ENCODE data around the gene BNIP3.

GRCh38 chr10:132003282-132003924 lies 21.7 kb upstream of the BNIP3 start:
- TF ChIP-seq EZH2phosphoT487 (IDR thresholded peaks at IDR 0.05; ENCODE audit: low read depth, severe bottlenecking, unreplicated experiment) (no peak), CTCF (IDR thresholded peaks at IDR 0.05; ENCODE audit: poor library complexity) (no peak)

All from hepatocyte (in vitro differentiated cells).